ENCODE results near the gene GOLGA8B. TPM values are rescaled to one million over a fixed set of nuclear protein-coding genes. Genes with fewer than 3 reads are reported as not detected.
"Not testable (repeated sequence)": the region's sequence is repeated elsewhere in the genome, so short reads cannot be mapped to it uniquely, and the experiment has no call there.

GOLGA8B gene
- total RNA-seq, 6 donors from 2014 or later = 29.8 to 788 (median 115) TPM

- H3K4me3 ChIP-seq = peak overlapping the region in 2 of 4 donors; percentile 25 to 32
- WGBS, 2 donors = 12 to 14% methylated on average over 10 of the region's 10 CpGs
- H3K27me3 ChIP-seq = no peaks in the 10 kb centered on the region
- no peaks in the 10 kb centered on the region for H3K36me3 ChIP-seq
- peaks cover 7 to 11% (median 8%) of the 10 kb centered on the region in 4 donors for H3K4me1 ChIP-seq
- no peaks in the 10 kb centered on the region for H3K9me3 ChIP-seq
- peak; percentile 62 to 84 (median 77) for TF ChIP-seq CTCF (IDR thresholded peaks at IDR 0.05)
- TF ChIP-seq EP300 (IDR thresholded peaks at IDR 0.05) = no peak
- TF ChIP-seq POLR2AphosphoS5 (IDR thresholded peaks at IDR 0.05) = peak in 1 of 2 donors; percentile 73
- peak in 3 of 4 donors; percentile 17 to 29 (median 27) for TF ChIP-seq POLR2A (IDR thresholded peaks at IDR 0.05)
- H3K27ac ChIP-seq = no peak overlapping the region
- peak; percentile 89 to 90 for ATAC-seq (ENCODE audit: low FRiP score in 2 of 2)
- peak in 1 of 2 donors; percentile 59 for DNase-seq
These were observed 4.7 kb upstream of the GOLGA8B start for GRCh38 chr15:34588046-34588674.

- not testable (repeated sequence) for H3K4me3 ChIP-seq; ATAC-seq (ENCODE audit: low FRiP score in 2 of 2); H3K27me3 ChIP-seq; H3K9me3 ChIP-seq; H3K36me3 ChIP-seq; H3K27ac ChIP-seq; DNase-seq
- H3K4me1 ChIP-seq = peaks cover 13 to 33% (median 17%) of the 10 kb centered on the region in 4 donors
- WGBS, 2 donors = 83 to 94% methylated on average over 4 of the region's 4 CpGs
These were observed 2.5 kb upstream of the GOLGA8B start for GRCh38 chr15:34585966-34586365.

- ATAC-seq (ENCODE audit: low FRiP score in 2 of 2) (no peak), DNase-seq (peak in 1 of 2 donors; percentile 55)
- no peaks in the 10 kb centered on the region for H3K9me3 ChIP-seq
- H3K4me1 ChIP-seq = peaks cover 13 to 38% (median 17%) of the 10 kb centered on the region in 4 donors
- no peaks in the 10 kb centered on the region for H3K36me3 ChIP-seq
- TF ChIP-seq EP300 (IDR thresholded peaks at IDR 0.05) (no peak), CTCF (IDR thresholded peaks at IDR 0.05) (no peak), POLR2A (IDR thresholded peaks at IDR 0.05) (no peak), POLR2AphosphoS5 (IDR thresholded peaks at IDR 0.05) (no peak)
- no peak overlapping the region for H3K4me3 ChIP-seq
- H3K27me3 ChIP-seq = no peaks in the 10 kb centered on the region
- no peak overlapping the region for H3K27ac ChIP-seq
- 65 to 78% methylated on average over 7 of the region's 7 CpGs for WGBS, 2 donors
These were observed 1.5 kb upstream of the GOLGA8B start for GRCh38 chr15:34584996-34585395.

DNA sequence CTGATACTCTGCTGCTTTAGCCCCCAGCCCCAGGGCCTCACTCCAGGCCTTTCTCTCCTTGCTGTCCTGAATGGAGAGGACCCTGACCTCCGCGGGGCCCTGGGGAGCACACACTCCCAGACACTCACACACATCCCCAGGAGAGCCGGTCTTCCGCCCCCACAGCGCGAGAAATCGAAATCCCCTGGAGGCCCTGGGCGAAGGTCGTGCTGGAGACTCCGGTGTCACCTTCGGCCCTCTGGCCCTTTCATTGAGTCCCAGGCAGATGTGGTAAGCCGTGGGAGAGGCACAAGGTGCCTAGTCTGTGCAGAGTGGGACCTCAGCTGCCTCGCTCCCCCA, 848 bp upstream of the GOLGA8B start:
- Histone ChIP-seq H3K4me1 (peaks cover 13 to 38% (median 17%) of the 10 kb centered on the region in 4 donors), H3K4me3 (peak overlapping the region; percentile 80 to 94 (median 89)), H3K27ac (no peak overlapping the region), H3K27me3 (no peaks in the 10 kb centered on the region), H3K9me3 (no peaks in the 10 kb centered on the region), H3K36me3 (no peaks in the 10 kb centered on the region)
- ATAC-seq (ENCODE audit: low FRiP score in 2 of 2) = no peak
- WGBS, 2 donors = 50 to 75% methylated on average over 3 to 13 of the region's 13 CpGs
- TF ChIP-seq POLR2A (IDR thresholded peaks at IDR 0.05) (no peak), POLR2AphosphoS5 (IDR thresholded peaks at IDR 0.05) (no peak), EP300 (IDR thresholded peaks at IDR 0.05) (no peak), CTCF (IDR thresholded peaks at IDR 0.05) (no peak)
- peak in 1 of 2 donors; percentile 42 for DNase-seq

- Histone ChIP-seq H3K27ac (peak overlapping the region in 3 of 4 donors; percentile 27 to 78 (median 40)), H3K4me3 (peak overlapping the region; percentile 80 to 94 (median 89)), H3K9me3 (no peaks in the 10 kb centered on the region), H3K36me3 (no peaks in the 10 kb centered on the region), H3K27me3 (no peaks in the 10 kb centered on the region), H3K4me1 (peaks cover 13 to 38% (median 17%) of the 10 kb centered on the region in 4 donors)
- WGBS, 2 donors = 5 to 17% methylated on average over 8 to 36 of the region's 70 CpGs
- DNase-seq (peak; percentile 39 to 88), ATAC-seq (ENCODE audit: low FRiP score in 2 of 2) (peak; percentile 58 to 62)
- TF ChIP-seq POLR2A (IDR thresholded peaks at IDR 0.05) (peak in 1 of 4 donors; percentile 34), EP300 (IDR thresholded peaks at IDR 0.05) (no peak)
These were observed 735 bp downstream of the GOLGA8B start for GRCh38 chr15:34582461-34583371.

DNA sequence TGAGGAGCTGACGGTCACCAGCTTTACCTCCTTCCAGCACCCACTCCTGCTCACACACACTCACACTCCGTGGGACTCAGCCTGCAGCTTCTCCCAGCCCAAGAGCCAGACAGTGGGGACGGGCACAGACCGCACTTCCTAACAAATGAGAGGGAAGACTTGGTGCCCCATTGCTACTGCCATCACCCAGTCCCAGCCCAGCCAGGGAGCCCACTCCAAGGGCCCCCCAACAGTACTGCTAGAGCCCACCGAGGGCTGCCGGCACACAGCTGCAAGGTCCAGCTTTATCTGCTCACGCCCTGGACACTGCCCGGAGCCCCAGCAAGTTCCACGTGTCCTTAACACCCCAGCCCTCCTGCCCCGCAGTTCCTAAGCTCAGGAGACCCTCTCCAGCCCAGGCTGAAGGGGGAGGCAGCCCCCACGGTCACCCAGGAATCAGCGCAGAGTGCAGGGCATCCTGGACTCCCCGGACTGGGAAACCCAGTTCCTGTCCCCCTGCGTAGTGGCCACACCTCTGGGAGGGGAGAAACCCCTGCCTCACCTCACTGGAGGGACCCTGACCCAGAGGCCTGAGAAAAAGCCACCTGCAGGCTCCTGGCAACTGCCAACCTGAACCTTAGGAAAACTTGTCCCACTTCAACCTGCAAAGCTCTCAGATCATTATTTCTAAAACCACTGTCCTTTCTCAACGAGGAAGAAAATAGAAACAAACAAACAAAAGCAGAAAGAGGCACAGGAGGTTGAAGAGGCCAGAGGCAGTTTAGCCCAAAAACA, 1.6 kb downstream of the GOLGA8B start:
- not testable (repeated sequence) for ATAC-seq (ENCODE audit: low FRiP score in 2 of 2)
- WGBS, 2 donors = 58 to 62% methylated on average over 5 to 15 of the region's 15 CpGs

More for the DNA sequence above, 1.6 kb downstream of the GOLGA8B start:
- H3K27ac ChIP-seq, H3K27me3 ChIP-seq, H3K9me3 ChIP-seq, H3K36me3 ChIP-seq: not testable (repeated sequence)
- Histone ChIP-seq H3K4me3 (peak overlapping the region; percentile 80 to 94 (median 89)), H3K4me1 (peaks cover 13 to 38% (median 17%) of the 10 kb centered on the region in 4 donors)
- DNase-seq = peak in 1 of 2 donors; percentile 41
